Adrenal gland (tissue), 12 donors: ENCODE measurements around the gene LMX1B. TPM values are rescaled to one million over a fixed set of nuclear protein-coding genes. Genes with fewer than 3 reads are reported as not detected.

Experiments
- DNase-seq, 7 donors: peaks; one replicate each; pipeline ENCODE4 v3.0.0-alpha.2; 2019 to 2020
- H3K27ac ChIP-seq, 5 donors: fragments of 200-600 bp; sonication (generic) in 4 of 5; 1 replicate in 3 of 5; 2 replicates in 2 of 5; pipeline versions ENCODE4 v1.5.1 to v1.8.0; 2016 to 2020; ENCODE audit warnings: mild to moderate bottlenecking in 1 of 5
- H3K27me3 ChIP-seq: fragments of 200-600 bp; 2 replicates; pipeline ENCODE4 v1.8.0; 2021
- H3K36me3 ChIP-seq, 2 donors: fragments of 200-600 bp; replicated peaks in 1 of 2; 1 replicate in 1 of 2; 2 replicates in 1 of 2; pipeline versions ENCODE4 v1.5.1 to v1.8.0; 2018 to 2022
- H3K4me1 ChIP-seq, 2 donors: fragments of 200-600 bp; replicated peaks in 1 of 2; 1 replicate in 1 of 2; 2 replicates in 1 of 2; pipeline versions ENCODE4 v1.5.1 to v1.8.0; 2018 to 2021
- H3K4me3 ChIP-seq, 4 donors: fragments of 200-600 bp; sonication (generic) in 3 of 4; one replicate each; pipeline ENCODE4 v1.5.1; 2016 to 2018
- H3K9me3 ChIP-seq, 3 donors: fragments of 200-600 bp; sonication (generic) in 1 of 3; replicated peaks in 1 of 3; 1 replicate in 2 of 3; 2 replicates in 1 of 3; pipeline versions ENCODE4 v1.5.1 to v1.8.0; 2016 to 2021
- POLR2A ChIP-seq, 2 donors: fragments of 450-650 bp; IDR thresholded peaks; one replicate each; pipeline ENCODE4 v1.6.1; 2017; ENCODE audit warnings: antibody characterized with exemption in 2 of 2, mild to moderate bottlenecking in 2 of 2, moderate library complexity in 1 of 2
- WGBS, 4 donors: extraction: QIAGEN DNeasy Blood & Tissue Kit in 2 of 4; methylation state at CpG; one replicate each; pipeline versions ENCODE4 v1.1.5 to v1.1.7; 2013 to 2017; 5-methylcytosine and 5-hydroxymethylcytosine counted together
- intact Hi-C, 2 donors: fragments of 100-400 bp; cut with DNase I; formaldehyde crosslinking; loops; one replicate each; pipeline versions ENCODE4 v1.14.1 to v1.15.0; 2022 to 2023
- polyA plus RNA-seq, 3 donors: library from polyadenylated mRNA; stranded (reverse); fragments of 200-250 nt in 2 of 3; fragments of 350-450 nt in 1 of 3; fragmentation: Illumina TruSeq in 1 of 3; extraction: RNeasy Lipid Tissue Mini Kit (QIAGEN cat#74804) in 1 of 3; gene quantifications; one replicate each; pipeline ENCODE4 v1.2.3, GENCODE V29; 2013 to 2014
- total RNA-seq, 9 donors: library from RNA; depleted of rRNA in 4 of 9; stranded (reverse); fragments of >200 nt in 4 of 9; fragments of 120-200 nt in 1 of 9; fragmentation: NEBNext Ultra II Directional in 1 of 9; extraction: Animal tissue kit (Norgen Biotek cat#: 25700) in 1 of 9; gene quantifications; one replicate each; pipeline versions ENCODE4 v1.1.0 to v1.2.4, GENCODE V29; 2013 to 2023
- TF ChIP-seq, protein P1 (sequence below), 6 experiments: fragments of 450-650 bp in 4 of 6; fragments of 200-600 bp in 2 of 6; sonication (generic) in 1 of 6; IDR thresholded peaks; 1 replicate in 5 of 6; 2 replicates in 1 of 6; pipeline versions ENCODE4 v1.5.1 to v1.8.0; 2016 to 2021; ENCODE audit warnings: antibody characterized with exemption in 6 of 6, mild to moderate bottlenecking in 2 of 6, moderate library complexity in 1 of 6
- donor health status: healthy with polysubstance abuse.
- donor health status: Bipolar disorder and iron deficiency.
- donor health status: DM: yes; HTN: yes; CAD: no.
- donor health status: DM: no; HTN: no; CAD: no.
- donor health status: DM: no; HTN: no; CAD: no.
- donor health status: DM: yes; HTN: yes; CAD: no.

Gene LMX1B
- total and polyA plus RNA-seq, 12 donors: under 0.01 to 0.07 TPM; not detected in 10

DNA sequence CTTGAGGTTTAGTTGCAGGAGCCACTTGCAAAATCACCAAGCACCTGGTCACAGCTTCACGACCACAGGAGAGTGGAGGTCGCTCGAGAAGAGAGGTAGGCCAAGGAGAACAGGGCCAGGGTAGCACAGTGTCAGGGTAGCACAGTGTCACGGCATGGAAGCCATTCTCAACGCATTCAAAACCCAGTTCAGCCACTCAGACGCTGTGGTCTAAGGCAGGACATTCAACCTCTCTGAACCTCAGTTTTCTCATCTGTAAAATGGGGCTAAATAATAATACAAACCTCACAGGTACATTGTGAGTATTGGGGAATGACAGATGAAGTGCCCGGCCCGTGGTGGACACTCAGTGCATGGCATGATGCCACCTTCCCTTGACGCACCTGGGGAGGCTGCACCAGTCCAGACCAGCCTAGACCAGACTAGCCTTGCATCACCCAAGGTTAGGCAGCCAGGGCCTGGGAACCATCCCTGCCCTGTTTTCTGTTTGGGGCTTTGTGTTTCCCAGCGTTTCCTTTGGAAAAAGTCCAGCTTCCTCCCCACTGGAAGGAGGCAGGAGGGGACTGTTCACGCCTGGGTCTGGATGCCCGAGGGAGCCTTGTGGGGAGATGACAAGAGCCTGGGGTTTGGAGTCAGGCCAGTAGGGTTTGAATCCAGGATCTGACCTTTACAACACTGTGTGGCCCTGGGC lies 7.8 kb upstream of the LMX1B start:
- intact Hi-C loops: no loop called here
- Histone ChIP-seq H3K36me3 (no peaks in the 10 kb centered on the region), H3K27me3 (peaks cover 16% of the 10 kb centered on the region)

DNA sequence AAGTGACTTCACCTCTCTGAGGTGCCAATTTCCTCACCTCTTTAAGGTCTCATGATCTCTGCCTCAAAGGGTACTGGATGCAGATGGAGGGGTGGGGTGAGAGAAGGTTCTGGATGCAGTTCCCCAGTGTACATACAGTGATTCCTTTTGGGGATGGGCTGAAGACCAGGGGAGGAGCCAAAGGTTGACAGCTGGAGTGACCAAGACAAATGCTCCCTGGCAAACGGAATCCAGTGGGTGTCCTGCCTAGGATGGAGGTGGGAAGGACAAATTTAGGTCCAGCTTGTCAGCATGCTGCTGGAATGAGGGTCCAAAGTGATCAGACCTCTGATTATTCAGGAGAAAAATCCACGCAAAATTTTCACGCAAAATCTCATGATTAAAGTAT lies 7.3 kb upstream of the LMX1B start:
- Histone ChIP-seq H3K27me3 (peaks cover 21% of the 10 kb centered on the region), H3K4me3 (no peak overlapping the region), H3K9me3 (no peaks in the 10 kb centered on the region), H3K27ac (no peak overlapping the region), H3K4me1 (peaks cover 0 to 4% of the 10 kb centered on the region in 2 donors), H3K36me3 (no peaks in the 10 kb centered on the region)
- WGBS, 4 donors: 48 to 55% (median 53%) methylated on average over 3 of the region's 3 CpGs
- TF ChIP-seq, protein P1, sequence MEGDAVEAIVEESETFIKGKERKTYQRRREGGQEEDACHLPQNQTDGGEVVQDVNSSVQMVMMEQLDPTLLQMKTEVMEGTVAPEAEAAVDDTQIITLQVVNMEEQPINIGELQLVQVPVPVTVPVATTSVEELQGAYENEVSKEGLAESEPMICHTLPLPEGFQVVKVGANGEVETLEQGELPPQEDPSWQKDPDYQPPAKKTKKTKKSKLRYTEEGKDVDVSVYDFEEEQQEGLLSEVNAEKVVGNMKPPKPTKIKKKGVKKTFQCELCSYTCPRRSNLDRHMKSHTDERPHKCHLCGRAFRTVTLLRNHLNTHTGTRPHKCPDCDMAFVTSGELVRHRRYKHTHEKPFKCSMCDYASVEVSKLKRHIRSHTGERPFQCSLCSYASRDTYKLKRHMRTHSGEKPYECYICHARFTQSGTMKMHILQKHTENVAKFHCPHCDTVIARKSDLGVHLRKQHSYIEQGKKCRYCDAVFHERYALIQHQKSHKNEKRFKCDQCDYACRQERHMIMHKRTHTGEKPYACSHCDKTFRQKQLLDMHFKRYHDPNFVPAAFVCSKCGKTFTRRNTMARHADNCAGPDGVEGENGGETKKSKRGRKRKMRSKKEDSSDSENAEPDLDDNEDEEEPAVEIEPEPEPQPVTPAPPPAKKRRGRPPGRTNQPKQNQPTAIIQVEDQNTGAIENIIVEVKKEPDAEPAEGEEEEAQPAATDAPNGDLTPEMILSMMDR (IDR thresholded peaks at IDR 0.05): no peak
- intact Hi-C loops: no loop called here
- no peak for DNase-seq

More for the DNA sequence above, 7.8 kb upstream of the LMX1B start:
- H3K9me3 ChIP-seq: no peaks in the 10 kb centered on the region
- no peaks in the 10 kb centered on the region for H3K4me1 ChIP-seq
- no peak overlapping the region for H3K27ac ChIP-seq
- TF ChIP-seq, protein P1 (IDR thresholded peaks at IDR 0.05): no peak
- no peak for TF ChIP-seq POLR2A (IDR thresholded peaks at IDR 0.05)
- no peak overlapping the region for H3K4me3 ChIP-seq
- 69 to 75% (median 73%) methylated on average over 8 to 12 of the region's 12 CpGs for WGBS, 4 donors
- DNase-seq: no peak

DNA sequence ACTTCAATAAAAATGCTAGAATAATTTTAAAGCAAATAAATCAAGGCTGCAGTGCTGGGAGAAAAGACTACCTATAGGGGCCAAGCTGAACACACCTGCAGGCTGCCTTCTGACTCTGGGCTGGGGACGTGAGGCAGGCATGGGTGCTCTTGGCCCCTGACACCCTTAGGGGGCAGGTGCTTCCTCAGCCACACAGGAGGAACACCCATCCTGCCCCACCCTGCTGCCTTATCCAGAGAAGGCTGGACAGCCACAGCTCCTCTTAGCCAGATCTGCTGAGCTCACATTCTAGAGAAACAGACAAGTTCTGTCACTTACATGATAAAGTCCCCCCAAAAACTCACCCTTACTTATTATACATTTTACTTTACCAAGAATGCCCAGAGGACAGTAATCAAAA lies 6.6 kb upstream of the LMX1B start:
- Histone ChIP-seq H3K4me1 (peaks cover 3 to 10% of the 10 kb centered on the region in 2 donors), H3K36me3 (no peaks in the 10 kb centered on the region), H3K4me3 (no peak overlapping the region), H3K27me3 (peaks cover 25% of the 10 kb centered on the region), H3K9me3 (no peaks in the 10 kb centered on the region), H3K27ac (no peak overlapping the region)
- 52 to 100% (median 65%) methylated on average over 1 of the region's 1 CpG; no CpG with 5 or more reads in 1 of the 4 donors for WGBS, 4 donors
- DNase-seq: no peak
- no peak for TF ChIP-seq POLR2A (IDR thresholded peaks at IDR 0.05)
- TF ChIP-seq, protein P1 (IDR thresholded peaks at IDR 0.05): no peak
- intact Hi-C loops: no loop called here

DNA sequence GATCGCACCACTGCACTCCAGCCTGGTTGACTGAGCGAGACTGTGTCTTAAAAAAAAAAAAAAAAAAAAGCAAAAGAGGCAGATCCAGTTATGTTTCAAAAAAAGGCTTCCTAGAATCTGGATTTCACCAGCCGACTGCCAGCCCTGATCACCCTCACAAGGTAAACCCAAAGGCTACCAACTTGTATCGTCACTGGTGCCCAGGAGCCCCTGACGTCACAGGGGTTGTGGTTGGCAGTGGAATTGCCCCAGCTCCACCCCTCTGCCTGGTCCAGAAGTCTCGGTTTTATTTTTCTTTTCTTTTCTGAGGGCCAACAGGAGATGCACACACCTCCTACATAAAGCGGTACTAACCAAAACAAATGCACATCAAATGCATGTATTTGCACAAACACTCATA lies 6.0 kb upstream of the LMX1B start:
- H3K4me3 ChIP-seq: no peak overlapping the region
- DNase-seq: no peak
- intact Hi-C loops: no loop called here
- 66 to 79% (median 72%) methylated on average over 7 of the region's 7 CpGs for WGBS, 4 donors
- H3K36me3 ChIP-seq: no peaks in the 10 kb centered on the region
- H3K4me1 ChIP-seq: peaks cover 3 to 15% of the 10 kb centered on the region in 2 donors
- no peak overlapping the region for H3K27ac ChIP-seq
- peaks cover 32% of the 10 kb centered on the region for H3K27me3 ChIP-seq
- H3K9me3 ChIP-seq: no peaks in the 10 kb centered on the region
- TF ChIP-seq, protein P1 (IDR thresholded peaks at IDR 0.05): no peak
- TF ChIP-seq POLR2A (IDR thresholded peaks at IDR 0.05): no peak
